GF-D8 (cell line): ENCODE measurements around the gene WIPF1.
A peak's percentile ranks its signal among the peaks of the same experiment; 100 is the strongest.

Experiments
- DNase-seq: peaks from one replicate; lab custom pipeline; 2025; lab: John Stamatoyannopoulos, UW

The WIPF1 gene

GRCh38 chr2:174595116-174595809 is 2.3 kb downstream of the WIPF1 start:
- DNase-seq = no peak

- DNase-seq = no peak
Observed at GRCh38 chr2:174594456-174594855, 3.1 kb downstream of the WIPF1 start.

- DNase-seq = peak; percentile 92
Observed at GRCh38 chr2:174593574-174594203, 3.9 kb downstream of the WIPF1 start.

GRCh38 chr2:174593041-174593440 is 4.6 kb downstream of the WIPF1 start:
- DNase-seq = no peak

GRCh38 chr2:174591740-174592139 is 5.9 kb downstream of the WIPF1 start:
- no peak for DNase-seq

- peak; percentile 15 for DNase-seq
Observed at GRCh38 chr2:174590928-174591648, 6.5 kb downstream of the WIPF1 start.

- DNase-seq = no peak
Observed at GRCh38 chr2:174590346-174590745, 7.3 kb downstream of the WIPF1 start.

- DNase-seq = no peak
Observed at GRCh38 chr2:174589334-174589733, 8.3 kb downstream of the WIPF1 start.

- DNase-seq = no peak
Observed at GRCh38 chr2:174588463-174588862, 9.1 kb downstream of the WIPF1 start.

- DNase-seq = no peak
Observed at GRCh38 chr2:174587579-174587978, 10.0 kb downstream of the WIPF1 start.

GRCh38 chr2:174586418-174587295 is 10.9 kb downstream of the WIPF1 start:
- DNase-seq = no peak

- DNase-seq = no peak
Observed at GRCh38 chr2:174585657-174586252, 11.8 kb downstream of the WIPF1 start.

- DNase-seq = no peak
Observed at GRCh38 chr2:174585146-174585545, 12.5 kb downstream of the WIPF1 start.

GRCh38 chr2:174581491-174581890 is 16.1 kb downstream of the WIPF1 start:
- DNase-seq = no peak

- no peak for DNase-seq
Observed at GRCh38 chr2:174580951-174581350, 16.7 kb downstream of the WIPF1 start.

- DNase-seq = peak; percentile 45
Observed at GRCh38 chr2:174577967-174578589, 19.5 kb downstream of the WIPF1 start.

GRCh38 chr2:174575124-174575776 is 22.4 kb downstream of the WIPF1 start:
- DNase-seq = no peak

- no peak for DNase-seq
Observed at GRCh38 chr2:174574657-174575056, 22.9 kb downstream of the WIPF1 start.

GRCh38 chr2:174573621-174574081 is 24.0 kb downstream of the WIPF1 start:
- DNase-seq = peak; percentile 88

GRCh38 chr2:174572556-174572955 is 25.0 kb downstream of the WIPF1 start:
- DNase-seq = no peak
